Measurements from ENCODE around the gene SH2D1A. TPM values are rescaled to one million over a fixed set of nuclear protein-coding genes. Genes with fewer than 3 reads are reported as not detected.

Gene SH2D1A
- total RNA-seq, 4 donors from 2014 or later, result 0.19 to 0.25 TPM; not detected in 2

DNA sequence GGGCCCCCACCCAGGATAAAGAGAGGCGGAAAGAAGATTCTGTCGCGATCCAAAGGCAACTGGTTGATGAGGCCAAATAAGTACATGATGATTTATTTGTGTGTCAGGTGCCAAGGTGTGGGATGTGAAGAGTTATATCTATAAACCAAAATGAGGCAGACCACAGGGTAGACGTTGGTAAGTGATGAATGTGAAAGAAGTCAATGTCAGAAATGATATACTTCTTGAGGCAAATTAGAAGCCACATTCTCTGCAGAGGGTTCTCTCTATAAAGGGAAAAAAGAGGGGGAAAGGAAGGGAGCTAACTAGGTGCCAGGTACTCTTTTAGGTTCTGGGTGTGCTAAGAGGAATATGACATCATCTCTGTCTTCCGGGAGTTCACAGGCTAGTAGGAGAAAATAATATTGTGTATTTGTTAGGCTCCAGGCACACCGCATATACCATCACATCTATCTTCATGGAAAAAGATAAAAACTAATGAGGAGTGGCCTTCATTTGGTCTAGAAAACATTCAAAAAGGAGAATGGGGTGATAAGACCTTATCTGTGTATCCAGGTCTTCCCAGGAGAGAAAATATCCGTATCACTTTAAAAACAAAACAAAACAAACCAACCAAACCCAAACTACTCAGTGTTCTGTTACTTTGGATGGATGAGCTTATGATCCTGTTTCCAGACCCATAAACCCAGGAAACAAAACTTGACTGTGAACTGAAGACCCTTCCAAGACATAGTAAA lies 4.8 kb upstream of the SH2D1A start:
- intact Hi-C loops (cut with DNase I; ENCODE audit: low total_unique reads), result no loop called here
- 48 to 49% methylated on average over 7 of the region's 7 CpGs for WGBS, 2 donors
- TF ChIP-seq, protein P1, sequence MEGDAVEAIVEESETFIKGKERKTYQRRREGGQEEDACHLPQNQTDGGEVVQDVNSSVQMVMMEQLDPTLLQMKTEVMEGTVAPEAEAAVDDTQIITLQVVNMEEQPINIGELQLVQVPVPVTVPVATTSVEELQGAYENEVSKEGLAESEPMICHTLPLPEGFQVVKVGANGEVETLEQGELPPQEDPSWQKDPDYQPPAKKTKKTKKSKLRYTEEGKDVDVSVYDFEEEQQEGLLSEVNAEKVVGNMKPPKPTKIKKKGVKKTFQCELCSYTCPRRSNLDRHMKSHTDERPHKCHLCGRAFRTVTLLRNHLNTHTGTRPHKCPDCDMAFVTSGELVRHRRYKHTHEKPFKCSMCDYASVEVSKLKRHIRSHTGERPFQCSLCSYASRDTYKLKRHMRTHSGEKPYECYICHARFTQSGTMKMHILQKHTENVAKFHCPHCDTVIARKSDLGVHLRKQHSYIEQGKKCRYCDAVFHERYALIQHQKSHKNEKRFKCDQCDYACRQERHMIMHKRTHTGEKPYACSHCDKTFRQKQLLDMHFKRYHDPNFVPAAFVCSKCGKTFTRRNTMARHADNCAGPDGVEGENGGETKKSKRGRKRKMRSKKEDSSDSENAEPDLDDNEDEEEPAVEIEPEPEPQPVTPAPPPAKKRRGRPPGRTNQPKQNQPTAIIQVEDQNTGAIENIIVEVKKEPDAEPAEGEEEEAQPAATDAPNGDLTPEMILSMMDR (IDR thresholded peaks at IDR 0.05), result no peak
- no peak overlapping the region for H3K4me3 ChIP-seq (ENCODE audit: low read depth, poor library complexity, severe bottlenecking)
- no peak for DNase-seq (ENCODE audit: low spot score in 2 of 2)

DNA sequence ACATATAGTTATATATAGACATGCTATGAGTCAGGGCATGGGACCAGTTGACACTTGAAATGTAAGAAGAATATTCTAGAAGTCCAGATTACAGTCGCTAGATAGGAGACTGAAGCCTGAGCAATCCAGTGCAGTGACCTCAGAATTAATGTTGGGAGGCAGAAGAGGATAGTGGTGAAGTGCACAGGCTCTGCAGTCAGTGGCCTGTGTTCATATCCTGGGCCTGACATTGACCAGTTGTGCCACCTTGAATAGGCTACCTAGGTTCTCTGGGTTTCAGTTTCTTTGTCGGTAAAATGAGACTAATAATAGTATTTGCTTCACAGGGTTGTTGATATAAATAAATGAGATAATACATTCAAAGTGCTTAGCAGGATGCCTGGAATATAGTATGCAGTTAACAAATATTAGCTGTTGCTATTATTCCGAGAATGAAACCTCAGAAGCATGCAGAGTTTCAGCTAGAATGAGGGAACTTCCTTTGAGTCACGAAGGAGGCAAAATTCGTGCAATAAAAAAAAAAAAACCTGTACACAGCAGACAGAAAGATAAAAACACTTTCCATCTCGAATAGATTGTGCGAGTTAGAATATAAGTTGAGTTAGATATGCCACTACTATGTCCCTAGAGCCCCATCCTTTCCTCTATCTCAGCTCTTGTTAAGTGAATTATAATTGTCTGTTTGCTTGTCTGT lies 4.0 kb upstream of the SH2D1A start:
- intact Hi-C loops (cut with DNase I; ENCODE audit: low total_unique reads), result no loop called here
- 70 to 83% methylated on average over 7 of the region's 7 CpGs for WGBS, 2 donors
- DNase-seq (ENCODE audit: low spot score in 2 of 2), result no peak
- TF ChIP-seq, protein P1 (IDR thresholded peaks at IDR 0.05), result no peak
- no peak for TF ChIP-seq POLR2A (IDR thresholded peaks at IDR 0.05)
- no peak overlapping the region for H3K4me3 ChIP-seq (ENCODE audit: low read depth, poor library complexity, severe bottlenecking)

DNA sequence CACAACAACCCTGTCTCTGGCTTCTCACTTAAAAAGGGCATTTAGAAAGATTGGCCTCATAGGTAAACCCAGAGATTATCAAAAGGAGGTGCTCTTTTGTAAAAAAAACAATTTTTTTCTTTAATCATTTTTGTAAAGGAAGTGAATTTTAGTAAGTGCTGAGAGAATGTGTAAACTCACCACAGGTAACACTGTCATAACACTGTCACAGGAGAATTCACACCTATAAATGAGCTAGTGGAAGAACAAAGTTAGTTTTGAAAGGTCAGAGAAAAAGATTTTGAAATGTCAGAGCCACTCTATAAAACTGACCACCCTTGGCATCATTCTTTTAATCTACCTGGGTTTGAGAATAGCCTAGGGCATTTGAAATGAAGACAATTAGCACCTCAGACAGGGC lies 3.3 kb upstream of the SH2D1A start:
- H3K4me3 ChIP-seq (ENCODE audit: low read depth, poor library complexity, severe bottlenecking), result no peak overlapping the region
- DNase-seq (ENCODE audit: low spot score in 2 of 2), result no peak
- intact Hi-C loops (cut with DNase I; ENCODE audit: low total_unique reads), result no loop called here
- no peak for TF ChIP-seq POLR2A (IDR thresholded peaks at IDR 0.05)
- TF ChIP-seq, protein P1 (IDR thresholded peaks at IDR 0.05), result no peak

DNA sequence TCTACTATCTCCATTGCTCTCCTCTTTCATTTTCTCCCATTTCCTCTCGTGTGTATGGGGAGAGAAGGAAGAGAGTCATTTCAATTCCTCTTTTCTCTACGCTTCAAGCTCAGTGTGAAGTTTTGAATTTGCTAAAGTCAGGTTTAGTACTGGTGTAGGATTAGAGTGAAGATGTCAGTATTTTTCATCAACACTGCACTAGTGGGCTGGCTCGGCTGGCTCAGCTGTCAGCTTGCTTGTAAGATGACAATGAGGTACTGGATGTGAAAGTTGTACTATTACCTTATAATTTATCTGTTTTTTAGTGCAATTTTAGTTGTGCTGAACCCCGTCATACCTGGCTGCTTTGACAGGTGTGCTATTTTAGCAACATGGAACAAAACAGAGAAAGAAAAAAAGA lies 2.1 kb upstream of the SH2D1A start:
- WGBS, 2 donors, result 70 to 73% methylated on average over 4 of the region's 4 CpGs
- no peak for DNase-seq (ENCODE audit: low spot score in 2 of 2)
- intact Hi-C loops (cut with DNase I; ENCODE audit: low total_unique reads), result no loop called here
- no peak overlapping the region for H3K4me3 ChIP-seq (ENCODE audit: low read depth, poor library complexity, severe bottlenecking)
- TF ChIP-seq, protein P1 (IDR thresholded peaks at IDR 0.05), result no peak
- TF ChIP-seq POLR2A (IDR thresholded peaks at IDR 0.05), result no peak

DNA sequence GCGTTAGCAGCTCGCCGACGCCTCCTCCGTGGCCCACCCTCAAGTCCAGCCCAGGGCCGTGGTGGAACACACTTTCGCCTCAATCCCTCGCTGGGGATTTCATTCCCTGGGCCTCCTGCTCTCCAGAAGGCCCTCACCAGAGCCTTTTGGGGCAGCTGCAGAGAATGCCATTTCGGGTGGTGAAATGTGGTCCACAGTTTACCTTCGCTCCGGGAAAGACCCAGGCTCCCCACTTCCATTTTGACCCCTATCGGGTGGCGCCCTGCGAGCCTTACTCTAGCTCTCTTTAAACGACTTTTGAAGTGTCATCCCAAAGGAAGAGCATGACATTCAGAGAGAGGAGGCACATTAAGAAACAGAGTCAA lies 496 bp downstream of the SH2D1A start:
- no peak overlapping the region for H3K4me3 ChIP-seq (ENCODE audit: low read depth, poor library complexity, severe bottlenecking)
- TF ChIP-seq, protein P1 (IDR thresholded peaks at IDR 0.05), result no peak
- TF ChIP-seq POLR2A (IDR thresholded peaks at IDR 0.05), result no peak
- intact Hi-C loops (cut with DNase I; ENCODE audit: low total_unique reads), result no loop called here
- 79 to 80% methylated on average over 10 to 15 of the region's 15 CpGs for WGBS, 2 donors
- no peak for DNase-seq (ENCODE audit: low spot score in 2 of 2)

All from lower leg skin (tissue), 4 donors.